Neural cell (in vitro differentiated cells): Measurements from ENCODE around the gene CARD19. TPM values are rescaled to one million over a fixed set of nuclear protein-coding genes. Genes with fewer than 3 reads are reported as not detected.

Source experiments
- H2AFZ ChIP-seq: fragments of 200-600, 300-800 bp; sonication (generic), shearing (Covaris generic); 2 replicates; pipeline ENCODE4 v1.6.0; 2014; ENCODE audit warnings: low read depth, mild to moderate bottlenecking, antibody characterized with exemption, low read length, moderate library complexity
- H3F3A ChIP-seq: fragments of 200-600 bp; shearing (Covaris generic); 2 replicates; pipeline ENCODE4 v1.6.1; 2016; ENCODE audit warnings: mild to moderate bottlenecking, moderate library complexity, mixed read lengths, antibody characterized with exemption, low read length; ENCODE audit not compliant: insufficient read depth, poor library complexity, severe bottlenecking
- H3K27ac ChIP-seq: fragments of 200-600, 300-800 bp; sonication (generic), shearing (Covaris generic); 2 replicates; pipeline ENCODE4 v1.5.1; 2014; ENCODE audit warnings: mild to moderate bottlenecking, low read length, moderate library complexity
- H3K27me3 ChIP-seq: fragments of 300-800, 200-600 bp; sonication (generic), shearing (Covaris generic); 2 replicates; pipeline ENCODE4 v1.6.0; 2014; ENCODE audit warnings: mild to moderate bottlenecking, low read depth, low read length, moderate library complexity; ENCODE audit not compliant: insufficient read depth
- H3K36me3 ChIP-seq: fragments of 300-800, 200-600 bp; sonication (generic), shearing (Covaris generic); 2 replicates; pipeline ENCODE4 v1.5.1; 2014; ENCODE audit warnings: mild to moderate bottlenecking, antibody characterized with exemption, low read length, moderate library complexity; ENCODE audit not compliant: insufficient read depth
- H3K4me2 ChIP-seq: fragments of 300-800, 200-600 bp; sonication (generic), shearing (Covaris generic); 2 replicates; pipeline ENCODE4 v1.6.0; 2014; ENCODE audit warnings: mild to moderate bottlenecking, low read length
- H3K4me3 ChIP-seq: fragments of 300-800, 200-600 bp; sonication (generic), shearing (Covaris generic); 2 replicates; pipeline ENCODE4 v1.5.1; 2014; ENCODE audit warnings: mild to moderate bottlenecking, low read length, moderate library complexity
- H3K79me2 ChIP-seq: fragments of 200-600 bp; shearing (Covaris generic); replicated peaks from 2 replicates; pipeline ENCODE4 v1.6.0; 2014; ENCODE audit warnings: mild to moderate bottlenecking, low read length, moderate library complexity; ENCODE audit not compliant: insufficient read depth
- H3K9ac ChIP-seq: fragments of 300-800, 200-600 bp; sonication (generic), shearing (Covaris generic); 2 replicates; pipeline ENCODE4 v1.6.1; 2016; ENCODE audit warnings: mild to moderate bottlenecking, low read length, mixed read lengths
- H3K9me2 ChIP-seq: fragments of 200-600 bp; shearing (Covaris generic); 2 replicates; pipeline ENCODE4 v1.6.1; 2016; ENCODE audit warnings: mild to moderate bottlenecking, low read length, mixed read lengths; ENCODE audit not compliant: insufficient read depth
- H3K9me3 ChIP-seq: fragments of 200-600, 300-800 bp; sonication (generic), shearing (Covaris generic); 2 replicates; pipeline ENCODE4 v1.6.1; 2016; ENCODE audit warnings: mild to moderate bottlenecking, mixed run types, low read length, moderate library complexity, mixed read lengths
- H4K20me1 ChIP-seq: fragments of 200-600 bp; shearing (Covaris generic); 2 replicates; pipeline ENCODE4 v1.6.1; 2016; ENCODE audit warnings: mild to moderate bottlenecking, mixed run types; ENCODE audit not compliant: insufficient read depth
- EP300 ChIP-seq: fragments of 450-650 bp; conservative IDR thresholded peaks from 2 replicates; pipeline ENCODE4 v1.6.1; 2014; ENCODE audit warnings: antibody characterized with exemption, mild to moderate bottlenecking, moderate library complexity; ENCODE audit not compliant: poor library complexity, severe bottlenecking
- EZH2 ChIP-seq: fragments of 200-600, 300-800 bp; shearing (Covaris generic), sonication (generic); IDR thresholded peaks from 2 replicates; pipeline ENCODE4 v1.6.1; 2014; ENCODE audit warnings: antibody characterized with exemption, low read length, borderline replicate concordance, mild to moderate bottlenecking; ENCODE audit not compliant: insufficient read depth, poor library complexity, severe bottlenecking
- POLR2AphosphoS5 ChIP-seq: IDR thresholded peaks from 2 replicates; pipeline ENCODE4 v1.6.1; 2012
- RAD21 ChIP-seq: fragments of 450-650 bp; conservative IDR thresholded peaks from 2 replicates; pipeline ENCODE4 v1.6.1; 2014; ENCODE audit warnings: antibody characterized with exemption, mild to moderate bottlenecking, moderate library complexity
- REST ChIP-seq: IDR thresholded peaks from 2 replicates; pipeline ENCODE4 v1.6.1; 2012; ENCODE audit warnings: borderline replicate concordance
- SMC3 ChIP-seq: fragments of 450-650 bp; conservative IDR thresholded peaks from 2 replicates; pipeline ENCODE4 v1.6.1; 2014; ENCODE audit warnings: antibody characterized with exemption, mild to moderate bottlenecking, moderate library complexity; ENCODE audit not compliant: poor library complexity
- polyA plus RNA-seq: library from polyadenylated mRNA; depleted of rRNA; stranded (reverse); fragments of >200 nt; gene quantifications from 2 replicates; pipeline ENCODE4 v1.2.3, GENCODE V29; 2014
- TF ChIP-seq, protein P1 (sequence below): fragments of 450-650 bp; IDR thresholded peaks from 2 replicates; pipeline ENCODE4 v1.5.1; 2014; ENCODE audit warnings: antibody characterized with exemption, mild to moderate bottlenecking, moderate library complexity; ENCODE audit not compliant: poor library complexity, severe bottlenecking

Gene CARD19
- polyA plus RNA-seq, 1 donor from 2014 or later: 66.7 TPM

GRCh38 chr9:93156475-93157008 lies 60.5 kb downstream of the CARD19 start:
- Histone ChIP-seq H3K79me2 (no peaks in the 10 kb centered on the region), H3K27ac (no peak overlapping the region), H4K20me1 (no peaks in the 10 kb centered on the region), H3K4me2 (no peak overlapping the region), H3K9ac (no peak overlapping the region), H3K4me3 (no peak overlapping the region), H3K27me3 (no peaks in the 10 kb centered on the region), H3K9me2 (no peaks in the 10 kb centered on the region), H3K9me3 (no peaks in the 10 kb centered on the region), H2AFZ (no peak overlapping the region), H3F3A (no peaks in the 10 kb centered on the region), H3K36me3 (no peaks in the 10 kb centered on the region)
- TF ChIP-seq EZH2: no peak
- no peak for TF ChIP-seq REST

DNA sequence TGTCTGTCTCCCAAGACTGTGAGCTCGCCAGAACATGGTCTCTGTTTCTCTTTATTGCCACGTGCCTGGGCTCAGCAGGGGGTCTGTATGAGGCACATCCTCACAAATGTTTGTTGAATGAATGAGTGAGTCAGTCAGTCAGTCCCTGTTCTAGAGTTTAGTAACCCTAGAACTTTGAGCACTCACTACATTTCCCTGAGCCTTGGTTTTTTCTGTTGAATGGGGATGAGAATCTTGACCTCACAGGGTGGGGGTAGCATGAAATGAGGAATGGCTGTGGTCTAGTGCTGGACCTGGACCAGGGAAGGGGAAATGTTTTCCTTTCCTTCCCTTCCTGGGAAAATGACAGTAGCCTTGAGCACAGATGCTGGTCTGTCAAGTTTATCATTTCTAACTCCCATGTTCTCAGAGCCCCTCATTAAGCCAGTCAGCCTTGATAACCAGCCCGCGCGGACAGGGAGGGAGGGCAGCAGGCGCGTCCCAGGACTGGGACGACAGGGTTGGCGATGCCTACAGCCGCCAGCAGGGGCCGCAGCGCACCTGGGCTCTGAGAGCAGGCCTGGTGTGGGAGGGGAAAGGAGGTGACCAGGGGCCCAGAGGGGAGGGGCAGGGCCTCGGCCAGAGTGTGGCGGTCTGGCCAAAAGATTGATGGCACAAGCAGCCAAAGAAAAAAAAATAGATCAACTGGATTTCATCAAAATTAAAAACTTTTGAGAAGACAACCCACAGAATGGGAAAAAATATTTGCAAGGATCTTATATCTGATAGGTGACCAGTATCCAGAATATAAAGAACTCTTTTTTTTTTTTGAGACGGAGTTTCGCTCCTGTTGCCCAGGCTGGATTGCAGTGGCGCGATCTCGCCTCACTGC lies 63.8 kb downstream of the CARD19 start:
- Histone ChIP-seq H3K9me2 (no peaks in the 10 kb centered on the region), H3K27ac (no peak overlapping the region), H3K27me3 (no peaks in the 10 kb centered on the region), H3K36me3 (no peaks in the 10 kb centered on the region), H3K79me2 (no peaks in the 10 kb centered on the region), H3K4me3 (no peak overlapping the region), H3K9me3 (no peaks in the 10 kb centered on the region), H4K20me1 (no peaks in the 10 kb centered on the region), H3K4me2 (no peak overlapping the region), H3F3A (no peaks in the 10 kb centered on the region), H3K9ac (no peak overlapping the region), H2AFZ (no peak overlapping the region)
- TF ChIP-seq EZH2: no peak
- TF ChIP-seq RAD21: peak; percentile 94
- peak; percentile 92 for TF ChIP-seq SMC3
- TF ChIP-seq, protein P1, sequence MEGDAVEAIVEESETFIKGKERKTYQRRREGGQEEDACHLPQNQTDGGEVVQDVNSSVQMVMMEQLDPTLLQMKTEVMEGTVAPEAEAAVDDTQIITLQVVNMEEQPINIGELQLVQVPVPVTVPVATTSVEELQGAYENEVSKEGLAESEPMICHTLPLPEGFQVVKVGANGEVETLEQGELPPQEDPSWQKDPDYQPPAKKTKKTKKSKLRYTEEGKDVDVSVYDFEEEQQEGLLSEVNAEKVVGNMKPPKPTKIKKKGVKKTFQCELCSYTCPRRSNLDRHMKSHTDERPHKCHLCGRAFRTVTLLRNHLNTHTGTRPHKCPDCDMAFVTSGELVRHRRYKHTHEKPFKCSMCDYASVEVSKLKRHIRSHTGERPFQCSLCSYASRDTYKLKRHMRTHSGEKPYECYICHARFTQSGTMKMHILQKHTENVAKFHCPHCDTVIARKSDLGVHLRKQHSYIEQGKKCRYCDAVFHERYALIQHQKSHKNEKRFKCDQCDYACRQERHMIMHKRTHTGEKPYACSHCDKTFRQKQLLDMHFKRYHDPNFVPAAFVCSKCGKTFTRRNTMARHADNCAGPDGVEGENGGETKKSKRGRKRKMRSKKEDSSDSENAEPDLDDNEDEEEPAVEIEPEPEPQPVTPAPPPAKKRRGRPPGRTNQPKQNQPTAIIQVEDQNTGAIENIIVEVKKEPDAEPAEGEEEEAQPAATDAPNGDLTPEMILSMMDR: peak; percentile 94
- no peak for TF ChIP-seq POLR2AphosphoS5
- no peak for TF ChIP-seq EP300
